GM19193 (cell line): ENCODE data around the gene ACSF3.

Experiments used
- POLR2A ChIP-seq: IDR thresholded peaks from 4 replicates; pipeline ENCODE4 v1.6.1; 2011; ENCODE audit not compliant: insufficient read depth, insufficient read length; ENCODE audit errors: extremely low read depth

ACSF3 gene

GRCh38 chr16:89093602-89094251, at the start of gene ACSF3:
Gene ACSF3, plus strand, starts transcription at chr16:89093852. Its CDS starts 6,830 bp downstream, at chr16:89100682.
- peak; percentile 70 for TF ChIP-seq POLR2A

- TF ChIP-seq POLR2A: no peak
Measured at GRCh38 chr16:89044418-89045180, 49.1 kb upstream of the ACSF3 start.

DNA sequence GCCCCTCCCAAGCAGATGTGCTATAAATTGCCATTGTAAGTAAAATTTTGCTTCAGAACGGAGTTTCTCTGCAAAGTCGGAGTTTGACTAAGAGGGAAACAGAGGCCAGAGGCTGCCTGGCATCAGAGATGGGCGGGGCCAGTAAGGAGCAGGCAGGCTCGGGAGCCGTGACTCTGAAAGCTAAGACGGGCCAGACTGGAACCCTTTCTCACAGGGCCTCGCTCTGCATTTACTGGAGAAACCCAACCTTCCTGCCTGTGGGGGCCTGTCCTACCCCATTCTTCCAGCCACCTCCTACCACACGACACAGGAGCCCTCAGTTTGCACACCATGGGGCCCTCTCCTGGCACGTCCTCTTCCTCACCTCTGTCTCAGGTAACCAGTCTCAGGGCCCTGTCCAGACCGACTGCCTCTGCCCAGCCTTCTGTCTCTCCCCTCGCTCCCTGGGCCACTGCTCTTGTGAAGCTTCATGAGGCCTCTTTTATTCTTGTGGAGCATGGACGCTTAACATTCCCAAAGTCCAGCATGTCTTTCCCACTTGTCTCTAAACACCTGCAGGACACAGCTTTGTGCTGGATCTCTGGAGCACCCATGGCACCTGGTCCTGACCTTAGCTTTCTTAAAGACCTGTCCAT, 48.4 kb upstream of the ACSF3 start:
- no peak for TF ChIP-seq POLR2A

- no peak for TF ChIP-seq POLR2A
Measured at GRCh38 chr16:89045881-89046280, 47.8 kb upstream of the ACSF3 start.

GRCh38 chr16:89046491-89046890, 47.2 kb upstream of the ACSF3 start:
- TF ChIP-seq POLR2A: no peak

GRCh38 chr16:89047331-89048089, 46.1 kb upstream of the ACSF3 start:
- TF ChIP-seq POLR2A: no peak

DNA sequence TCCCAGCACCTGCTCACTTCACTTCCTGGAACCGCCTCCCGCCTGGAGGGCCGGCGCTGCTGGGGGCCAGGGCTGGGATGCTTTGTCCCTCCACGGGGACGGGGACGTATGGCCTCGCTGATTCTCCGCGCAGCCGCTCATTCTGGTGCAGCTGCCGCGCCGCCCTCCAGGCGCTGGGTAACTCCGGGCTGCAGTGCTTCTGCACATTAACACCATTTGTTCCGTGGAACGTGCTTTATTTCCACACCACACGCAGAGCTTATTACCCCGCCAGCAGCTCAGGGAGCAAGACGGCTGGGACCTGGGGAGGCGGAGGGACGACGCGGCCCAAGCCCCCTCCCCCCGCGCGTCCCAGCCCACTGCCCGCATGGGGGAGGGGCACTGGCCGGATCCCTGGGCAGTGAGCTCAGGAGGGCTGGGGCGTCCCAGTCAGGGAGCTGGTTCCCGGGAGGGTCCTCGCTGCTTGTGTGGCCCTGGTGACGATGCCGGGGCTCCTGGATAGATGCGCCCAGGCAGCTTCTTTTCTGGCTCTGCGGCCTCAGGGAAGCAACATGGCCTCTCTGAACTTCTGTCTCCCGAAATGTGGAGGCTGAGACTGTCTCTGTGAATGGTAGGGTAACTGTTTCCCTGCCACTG, 45.4 kb upstream of the ACSF3 start:
- no peak for TF ChIP-seq POLR2A

DNA sequence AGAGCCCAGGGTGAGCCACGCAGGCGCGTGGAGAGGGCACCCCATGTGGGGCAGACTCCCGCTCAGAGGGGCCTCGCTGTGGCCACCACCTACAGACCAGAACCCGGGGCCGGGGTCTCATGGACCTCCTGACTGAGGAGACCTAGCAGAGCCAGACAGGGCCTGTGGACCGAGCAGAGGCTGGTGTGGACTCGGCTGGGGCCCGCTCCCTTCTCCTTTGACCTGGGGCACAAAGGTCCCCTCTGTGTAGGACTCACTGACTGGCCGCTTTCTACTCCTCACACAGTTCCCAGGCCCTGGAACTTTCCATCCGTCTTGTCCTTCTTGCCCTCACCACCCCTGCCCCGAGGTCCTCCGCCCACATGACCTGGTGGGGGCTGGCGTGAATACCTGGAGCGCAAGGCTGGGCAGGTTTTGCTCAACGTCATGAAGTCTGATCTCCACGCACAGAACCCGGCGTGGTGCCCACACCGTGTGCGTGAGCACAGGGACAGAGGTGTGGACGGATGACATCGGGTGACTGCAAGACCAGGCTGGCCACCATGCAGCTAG, 44.7 kb upstream of the ACSF3 start:
- no peak for TF ChIP-seq POLR2A

DNA sequence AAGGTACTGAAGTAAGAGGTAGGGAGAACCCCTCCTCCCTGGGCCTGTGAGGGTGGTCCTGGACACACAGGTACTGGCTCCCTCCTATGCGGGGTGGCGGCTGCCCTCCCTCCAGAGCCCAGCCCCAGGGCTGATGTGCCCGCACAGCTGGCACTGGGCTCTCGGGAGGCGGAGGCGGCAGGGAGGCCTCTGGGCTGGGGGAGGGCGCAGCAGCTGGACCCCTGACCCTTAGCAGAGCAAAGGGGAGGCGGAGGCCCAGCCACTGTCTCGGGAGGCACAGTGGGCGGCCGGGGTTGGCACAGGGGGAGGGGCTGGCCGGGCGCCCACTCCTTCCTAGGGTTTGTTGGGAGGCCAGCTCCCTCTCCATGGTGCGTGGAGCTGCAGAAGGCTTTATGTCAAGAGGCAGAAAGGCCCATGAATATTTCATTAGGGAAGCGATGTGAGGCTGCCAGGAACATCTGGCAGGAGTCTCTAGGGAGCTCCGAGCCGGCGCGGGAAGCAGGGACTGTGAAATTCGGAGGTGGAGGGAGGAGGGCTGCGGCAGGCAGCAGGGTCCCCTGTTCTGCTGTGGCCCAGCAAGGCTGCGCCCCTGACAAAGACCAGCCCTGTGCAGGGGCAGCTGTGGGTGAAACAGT, 44.1 kb upstream of the ACSF3 start:
- no peak for TF ChIP-seq POLR2A

DNA sequence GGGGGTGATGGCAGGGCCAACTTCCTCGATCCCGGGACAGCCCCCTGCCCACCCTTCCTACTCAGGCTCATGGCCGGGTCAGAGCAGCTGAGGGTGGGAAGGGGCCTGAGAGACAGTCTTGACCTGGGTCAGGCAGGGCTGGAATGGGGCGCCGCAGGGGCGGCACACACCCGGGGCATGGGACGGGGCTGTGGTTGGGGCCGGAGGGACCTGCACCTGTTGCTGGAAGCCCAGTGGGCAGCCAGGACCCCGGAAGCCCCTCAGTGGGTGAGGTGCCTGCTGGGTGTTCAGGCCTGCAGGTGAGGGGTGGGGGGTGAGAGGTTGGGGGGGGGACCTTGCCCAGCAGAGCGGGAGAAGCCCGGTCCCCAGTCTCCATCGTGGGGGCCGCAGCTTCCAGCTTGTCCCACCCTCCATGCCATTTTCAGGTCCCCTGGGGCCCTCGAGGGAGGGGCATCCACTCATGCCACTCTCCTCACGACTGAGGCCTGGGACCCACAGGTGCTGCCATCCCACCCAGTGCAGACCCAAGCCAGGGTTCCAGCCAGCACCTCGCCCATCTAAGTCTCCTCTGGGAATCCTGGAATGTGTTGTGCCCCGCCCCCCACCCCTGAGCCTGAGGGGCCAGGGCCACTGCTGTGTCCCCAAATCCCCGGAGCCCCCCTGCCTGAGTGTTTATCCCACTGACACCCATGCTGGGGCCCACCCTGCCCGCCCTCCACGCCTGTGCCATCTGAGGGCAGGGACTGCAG, 43.4 kb upstream of the ACSF3 start:
- no peak for TF ChIP-seq POLR2A

DNA sequence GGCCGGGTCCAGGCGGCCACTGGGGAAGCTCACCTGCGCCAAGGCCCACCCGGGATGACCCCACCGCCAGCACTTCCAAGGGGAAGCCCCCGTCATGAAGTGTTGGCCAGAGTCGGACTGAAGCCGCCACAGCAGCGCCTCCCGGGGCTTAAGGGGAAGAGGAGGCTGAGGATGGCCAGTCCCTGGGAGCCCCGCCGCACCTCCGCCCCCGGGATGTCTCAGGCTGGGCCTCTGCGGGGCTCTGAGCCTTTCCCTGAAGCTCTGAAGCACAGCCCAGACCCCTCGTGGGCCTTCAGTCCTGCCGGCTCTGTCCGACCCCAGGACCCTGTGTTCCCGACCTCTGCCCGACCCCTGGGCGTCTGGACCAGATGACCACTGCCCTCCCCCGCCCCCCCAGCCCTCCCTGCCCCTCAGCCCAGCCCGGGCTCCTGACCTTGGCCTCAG, 42.8 kb upstream of the ACSF3 start:
- no peak for TF ChIP-seq POLR2A

DNA sequence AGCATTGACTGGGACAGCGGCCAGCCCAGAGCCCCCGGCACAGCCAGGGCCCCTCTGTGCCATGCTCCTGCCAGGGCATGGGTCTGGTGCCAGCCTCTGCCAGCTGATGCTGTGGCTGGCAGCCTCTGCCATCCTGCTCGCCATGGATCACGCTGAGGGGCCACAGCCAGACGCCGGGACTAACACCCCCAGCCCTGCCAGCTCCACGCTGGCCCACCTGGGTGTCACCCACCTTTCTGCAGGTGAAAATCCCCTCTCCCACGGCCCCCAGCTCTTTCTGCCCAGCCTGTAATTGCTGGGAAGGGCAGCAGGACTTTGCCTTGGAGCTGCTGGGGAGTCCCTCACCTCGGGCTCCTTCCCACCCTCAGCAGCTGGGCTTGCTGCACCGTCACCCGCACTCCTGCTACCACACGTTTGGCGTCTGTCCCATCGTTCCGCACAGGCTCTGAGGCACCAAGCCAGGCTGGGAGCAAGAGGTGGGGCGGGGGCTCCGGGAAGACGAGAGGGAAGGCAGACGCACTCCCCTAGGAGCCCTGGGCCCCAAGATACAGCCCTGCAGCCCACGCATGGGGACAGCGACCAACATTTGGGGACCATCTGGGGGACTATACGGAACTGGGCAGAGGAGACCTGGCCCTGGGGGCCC, 42.0 kb upstream of the ACSF3 start:
- no peak for TF ChIP-seq POLR2A
